ENCODE results near the gene DESI1.

DESI1 gene

DNA sequence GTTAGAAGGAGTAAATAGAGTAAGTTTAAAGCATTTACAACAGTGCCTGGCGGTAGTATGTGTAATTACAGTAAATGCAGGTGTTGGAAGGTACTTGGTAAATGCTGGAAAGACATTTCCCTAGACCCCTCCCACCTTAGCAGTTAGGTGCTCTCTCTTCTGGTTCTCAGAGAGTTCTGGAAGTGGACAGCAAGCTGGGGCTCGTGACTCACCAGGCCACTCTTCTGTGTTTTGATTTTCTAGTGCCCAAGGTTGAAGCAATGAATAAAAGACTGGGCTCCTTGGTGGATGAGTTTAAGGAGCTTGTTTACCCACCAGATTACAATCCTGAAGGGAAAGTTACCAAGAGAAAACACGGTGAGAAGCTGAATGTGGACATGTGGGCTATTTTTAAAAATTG lies 40.2 kb upstream of the DESI1 start:
- intact Hi-C loops (cut with DNase I; ENCODE audit: low total_unique reads): no loop called here
- peak in 1 of 2 donors; percentile 5 for DNase-seq
- H3K27ac ChIP-seq: no peak overlapping the region
- H3K27me3 ChIP-seq: no peaks in the 10 kb centered on the region
- H3K9me3 ChIP-seq: no peaks in the 10 kb centered on the region
- H3K4me1 ChIP-seq: no peaks in the 10 kb centered on the region
- no peak overlapping the region for H3K4me3 ChIP-seq
- peaks cover 81 to 96% (median 90%) of the 10 kb centered on the region in 3 donors for H3K36me3 ChIP-seq
- TF ChIP-seq, protein P1, sequence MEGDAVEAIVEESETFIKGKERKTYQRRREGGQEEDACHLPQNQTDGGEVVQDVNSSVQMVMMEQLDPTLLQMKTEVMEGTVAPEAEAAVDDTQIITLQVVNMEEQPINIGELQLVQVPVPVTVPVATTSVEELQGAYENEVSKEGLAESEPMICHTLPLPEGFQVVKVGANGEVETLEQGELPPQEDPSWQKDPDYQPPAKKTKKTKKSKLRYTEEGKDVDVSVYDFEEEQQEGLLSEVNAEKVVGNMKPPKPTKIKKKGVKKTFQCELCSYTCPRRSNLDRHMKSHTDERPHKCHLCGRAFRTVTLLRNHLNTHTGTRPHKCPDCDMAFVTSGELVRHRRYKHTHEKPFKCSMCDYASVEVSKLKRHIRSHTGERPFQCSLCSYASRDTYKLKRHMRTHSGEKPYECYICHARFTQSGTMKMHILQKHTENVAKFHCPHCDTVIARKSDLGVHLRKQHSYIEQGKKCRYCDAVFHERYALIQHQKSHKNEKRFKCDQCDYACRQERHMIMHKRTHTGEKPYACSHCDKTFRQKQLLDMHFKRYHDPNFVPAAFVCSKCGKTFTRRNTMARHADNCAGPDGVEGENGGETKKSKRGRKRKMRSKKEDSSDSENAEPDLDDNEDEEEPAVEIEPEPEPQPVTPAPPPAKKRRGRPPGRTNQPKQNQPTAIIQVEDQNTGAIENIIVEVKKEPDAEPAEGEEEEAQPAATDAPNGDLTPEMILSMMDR (IDR thresholded peaks at IDR 0.05): no peak

DNA sequence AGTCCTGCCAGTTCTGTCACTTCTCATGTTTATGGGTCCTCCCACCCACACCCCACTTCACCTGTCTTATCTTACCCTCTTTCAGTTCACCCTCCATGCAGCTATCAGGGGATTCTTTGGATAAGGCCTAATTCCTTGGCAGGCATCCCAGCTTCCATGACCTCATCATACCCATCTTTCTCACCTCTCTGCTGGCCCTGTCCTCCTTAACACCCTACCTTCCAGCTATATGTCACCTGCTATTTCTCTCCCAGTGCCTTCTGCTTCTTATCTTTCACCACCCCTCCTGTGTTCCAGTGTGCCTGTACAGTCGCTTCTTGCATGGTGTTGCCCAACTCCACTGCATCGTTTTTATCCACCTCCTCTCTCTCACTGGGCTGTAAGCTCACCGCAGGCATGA lies 39.6 kb upstream of the DESI1 start:
- intact Hi-C loops (cut with DNase I; ENCODE audit: low total_unique reads): no loop called here
- Histone ChIP-seq H3K4me3 (no peak overlapping the region), H3K36me3 (peaks cover 88 to 100% (median 97%) of the 10 kb centered on the region in 3 donors), H3K4me1 (no peaks in the 10 kb centered on the region), H3K9me3 (no peaks in the 10 kb centered on the region), H3K27ac (no peak overlapping the region), H3K27me3 (no peaks in the 10 kb centered on the region)
- DNase-seq: peak in 1 of 2 donors; percentile 37
- TF ChIP-seq, protein P1 (IDR thresholded peaks at IDR 0.05): no peak

DNA sequence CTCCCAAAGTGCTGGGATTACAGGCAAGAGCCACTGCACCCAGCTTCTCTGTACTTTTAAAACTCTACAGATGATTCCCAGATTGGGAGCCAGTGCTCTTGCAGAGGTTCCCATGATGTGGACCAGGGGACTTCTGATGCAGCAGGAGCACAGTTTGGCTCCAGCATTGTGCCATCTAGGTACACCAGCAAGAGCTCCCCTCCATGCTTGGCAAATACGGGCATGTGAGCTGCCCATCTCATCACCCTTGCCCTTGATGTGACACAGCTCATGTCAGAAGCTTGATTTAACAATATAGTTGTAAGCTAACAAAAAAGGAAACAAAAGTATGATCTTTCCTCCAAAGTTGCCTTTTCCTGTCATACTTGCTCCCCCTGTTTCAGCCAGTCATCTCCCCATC lies 39.1 kb upstream of the DESI1 start:
- peaks cover 92 to 100% (median 99%) of the 10 kb centered on the region in 3 donors for H3K36me3 ChIP-seq
- DNase-seq: peak in 1 of 2 donors; percentile 29
- TF ChIP-seq, protein P1 (IDR thresholded peaks at IDR 0.05): no peak

DNA sequence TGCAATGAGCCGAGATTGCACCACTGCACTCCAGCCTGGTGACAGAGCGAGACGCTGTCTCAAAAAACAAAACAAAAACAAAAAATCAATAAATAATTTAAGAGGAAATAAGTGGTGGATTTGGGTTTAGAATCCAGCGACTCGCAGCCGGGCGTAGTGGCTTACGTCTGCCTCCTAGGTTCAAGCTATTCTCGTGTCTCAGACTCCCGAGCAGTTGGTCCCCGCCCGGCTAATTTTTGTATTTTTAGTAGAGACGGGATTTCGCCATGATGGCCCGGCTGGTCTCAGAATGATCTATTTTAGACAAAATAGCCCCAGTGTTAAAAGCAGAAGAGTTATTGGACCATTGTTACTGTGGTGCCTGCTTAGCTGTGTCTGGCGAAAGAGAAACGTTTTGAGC lies 38.0 kb upstream of the DESI1 start:
- no peak overlapping the region for H3K4me3 ChIP-seq
- peaks cover 95 to 100% (median 100%) of the 10 kb centered on the region in 3 donors for H3K36me3 ChIP-seq
- no peaks in the 10 kb centered on the region for H3K27me3 ChIP-seq
- no peaks in the 10 kb centered on the region for H3K9me3 ChIP-seq
- no peak overlapping the region for H3K27ac ChIP-seq
- intact Hi-C loops (cut with DNase I; ENCODE audit: low total_unique reads): no loop called here
- DNase-seq: peak in 1 of 2 donors; percentile 9
- no peaks in the 10 kb centered on the region for H3K4me1 ChIP-seq
- TF ChIP-seq, protein P1 (IDR thresholded peaks at IDR 0.05): no peak

More for the DNA sequence above, 39.1 kb upstream of the DESI1 start:
- Histone ChIP-seq H3K9me3 (no peaks in the 10 kb centered on the region), H3K4me3 (no peak overlapping the region), H3K27ac (no peak overlapping the region), H3K4me1 (no peaks in the 10 kb centered on the region), H3K27me3 (no peaks in the 10 kb centered on the region)
- intact Hi-C loops (cut with DNase I; ENCODE audit: low total_unique reads): no loop called here

DNA sequence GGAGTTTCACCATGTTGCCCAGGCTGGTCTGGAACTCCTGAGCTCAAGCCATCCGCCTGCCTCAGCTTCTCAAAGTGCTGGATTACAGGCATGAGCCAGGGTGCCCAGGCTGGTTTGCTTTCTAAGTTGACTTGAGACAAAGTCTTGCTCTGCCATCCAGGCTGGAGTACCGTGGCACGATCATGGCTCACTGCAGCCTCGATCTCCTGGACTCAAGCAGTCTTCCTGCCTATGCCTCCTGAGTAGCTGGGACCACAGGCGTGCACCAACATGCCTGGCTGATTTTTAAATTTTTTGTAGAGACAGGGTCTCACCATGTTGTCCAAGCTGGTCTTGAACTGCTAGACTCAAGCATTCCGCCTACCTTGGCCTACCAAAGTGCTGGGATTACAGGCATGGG lies 36.9 kb upstream of the DESI1 start:
- peaks cover 96 to 100% (median 100%) of the 10 kb centered on the region in 3 donors for H3K36me3 ChIP-seq
- no peaks in the 10 kb centered on the region for H3K27me3 ChIP-seq
- no peaks in the 10 kb centered on the region for H3K4me1 ChIP-seq
- H3K27ac ChIP-seq: no peak overlapping the region
- peak in 1 of 2 donors; percentile 37 for DNase-seq
- H3K4me3 ChIP-seq: no peak overlapping the region
- intact Hi-C loops (cut with DNase I; ENCODE audit: low total_unique reads): no loop called here
- TF ChIP-seq, protein P1 (IDR thresholded peaks at IDR 0.05): no peak
- H3K9me3 ChIP-seq: no peaks in the 10 kb centered on the region

DNA sequence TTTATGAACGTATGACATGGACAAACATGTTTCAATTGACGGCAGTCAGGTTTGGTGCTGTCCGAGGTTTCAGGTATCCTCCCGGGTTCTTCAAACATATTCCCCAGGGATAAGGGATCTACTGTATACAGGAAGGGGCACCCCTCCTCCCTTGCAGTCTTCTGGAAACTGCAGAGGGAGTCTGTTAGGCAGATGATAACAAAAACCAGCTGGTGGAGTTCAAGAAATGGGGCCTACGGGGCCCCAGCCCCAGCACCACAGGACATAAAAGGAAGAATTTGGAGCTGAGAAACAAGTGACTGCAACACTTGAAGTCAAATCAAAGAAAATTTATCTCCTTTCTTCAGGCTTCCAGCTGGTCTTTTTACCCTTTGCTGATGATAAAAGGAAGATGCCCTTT lies 35.7 kb upstream of the DESI1 start:
- Histone ChIP-seq H3K27ac (no peak overlapping the region), H3K4me3 (no peak overlapping the region), H3K4me1 (no peaks in the 10 kb centered on the region), H3K36me3 (peaks cover 96 to 100% (median 100%) of the 10 kb centered on the region in 3 donors), H3K27me3 (no peaks in the 10 kb centered on the region), H3K9me3 (no peaks in the 10 kb centered on the region)
- intact Hi-C loops (cut with DNase I; ENCODE audit: low total_unique reads): no loop called here
- peak in 1 of 2 donors; percentile 19 for DNase-seq
- TF ChIP-seq, protein P1 (IDR thresholded peaks at IDR 0.05): no peak
